Stimulated activated CD4-positive, alpha-beta T cell treated with anti-CD3 and anti-CD28 coated beads, TNF-alpha, amount 100 ng/mL, for 24 hours (primary cell): ENCODE results near the gene FGF2.
"Not testable (repeated sequence)": the region's sequence is repeated elsewhere in the genome, so short reads cannot be mapped to it uniquely, and the experiment has no call there.

Experiments
- DNase-seq, 3 experiments: peaks; one replicate each; pipeline ENCODE4 v3.0.0-alpha.2; 2020; ENCODE audit warnings: low read depth in 3 of 3

The FGF2 gene

GRCh38 chr4:122847931-122848330 lies 21.3 kb downstream of the FGF2 start:
- DNase-seq: no peak

DNA sequence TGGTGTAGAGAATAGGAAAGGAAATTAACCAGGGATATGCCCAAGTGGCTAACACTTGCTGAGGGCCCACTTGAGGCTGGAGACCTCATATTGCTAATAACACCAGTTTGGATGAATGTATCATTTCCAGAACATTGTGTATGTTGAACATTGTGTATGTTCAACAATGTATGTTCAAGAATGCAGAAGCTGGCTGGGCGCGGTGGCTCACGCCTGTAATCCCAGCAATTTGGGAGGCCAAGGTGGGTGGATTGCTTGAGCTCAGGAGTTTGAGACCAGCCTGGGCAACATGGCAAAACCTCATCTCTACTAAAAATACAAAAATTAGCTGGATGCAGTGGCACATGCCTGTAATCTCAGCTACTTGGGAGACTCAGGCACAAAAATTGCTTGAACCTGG lies 23.2 kb downstream of the FGF2 start:
- DNase-seq: not testable (repeated sequence)

DNA sequence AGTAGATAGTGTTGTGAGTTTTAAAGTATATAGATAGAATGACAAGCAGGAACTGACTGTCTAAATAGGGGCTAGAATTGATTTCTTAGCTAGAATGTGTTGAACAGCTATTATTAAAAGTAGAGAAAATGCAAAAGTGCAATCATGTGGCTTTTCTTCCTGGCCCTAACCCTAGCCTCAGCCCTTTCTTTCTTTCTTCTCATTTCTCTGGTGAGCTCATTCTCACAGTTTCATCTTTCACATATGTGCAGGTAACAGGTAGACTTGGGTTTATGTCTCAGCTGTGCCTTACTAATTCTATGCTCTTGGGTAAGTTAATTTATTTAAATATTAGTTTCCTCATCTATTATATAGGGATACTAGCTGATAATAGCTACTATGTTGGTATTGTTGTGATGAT lies 24.9 kb downstream of the FGF2 start:
- DNase-seq: no peak

DNA sequence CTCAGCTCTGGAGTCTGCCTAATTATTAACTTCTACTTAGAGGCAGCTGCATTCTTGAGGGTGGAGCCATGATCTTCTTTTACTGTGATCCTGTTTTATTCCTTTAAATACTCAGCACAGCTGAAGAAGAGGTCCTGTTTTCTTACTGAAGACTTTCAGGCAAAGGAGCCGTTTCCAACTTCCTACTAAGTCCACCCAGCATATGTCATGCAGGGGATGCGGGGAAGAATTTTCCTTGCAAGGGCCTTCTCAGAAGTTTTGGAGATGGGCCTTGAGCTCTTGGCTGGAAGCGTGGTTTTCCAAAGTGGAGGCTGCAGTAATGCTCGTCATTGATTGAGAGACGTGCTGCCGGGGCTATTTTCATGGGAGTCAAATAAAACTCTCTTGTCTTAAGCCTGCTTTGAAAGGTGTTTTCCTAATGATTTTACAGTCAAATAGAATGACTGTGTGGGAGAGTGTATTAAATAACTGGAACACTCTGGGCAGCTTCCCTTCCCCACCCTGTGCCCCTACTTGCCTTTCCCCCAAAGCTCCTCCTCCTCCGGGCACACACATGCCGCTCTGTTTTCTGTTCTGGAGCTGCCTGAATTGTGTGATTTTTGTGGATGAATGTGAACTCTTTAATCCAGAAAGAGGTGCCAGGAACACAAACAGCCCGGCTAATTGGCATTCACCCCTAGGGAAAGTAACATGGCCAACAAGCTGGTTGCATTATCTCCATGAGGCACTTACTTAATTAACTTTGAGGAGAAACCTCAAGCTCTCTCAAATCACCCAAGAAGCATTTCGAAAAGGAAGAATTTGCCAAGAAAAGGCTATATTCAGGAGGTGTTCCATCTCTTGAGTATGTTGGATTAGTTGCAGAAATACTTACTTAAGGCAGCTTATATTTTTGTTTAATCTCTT lies 28.1 kb downstream of the FGF2 start:
- DNase-seq: no peak

- DNase-seq: no peak
Observed at GRCh38 chr4:122855353-122855890, 28.8 kb downstream of the FGF2 start.

GRCh38 chr4:122857160-122857559 lies 30.5 kb downstream of the FGF2 start:
- no peak for DNase-seq

DNA sequence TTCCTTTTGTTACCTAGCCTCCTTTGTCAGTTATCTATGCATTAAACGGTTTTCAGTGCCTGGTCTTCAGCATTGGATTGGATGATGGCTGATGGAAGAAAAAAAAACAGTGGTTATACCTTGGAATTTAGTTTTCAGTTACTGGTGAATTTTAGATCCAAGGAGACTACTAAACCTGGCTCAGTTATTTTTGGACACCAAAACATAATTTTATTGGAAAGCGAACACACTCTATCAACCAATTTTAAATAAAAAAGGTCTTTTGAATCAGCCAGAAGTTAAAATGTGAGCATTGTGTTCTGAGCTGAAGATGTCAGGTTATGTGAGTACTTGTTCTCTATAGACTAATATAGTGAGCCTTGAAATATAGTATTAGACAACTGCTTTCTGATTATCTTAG lies 32.1 kb downstream of the FGF2 start:
- no peak for DNase-seq

GRCh38 chr4:122861172-122861943 lies 34.7 kb downstream of the FGF2 start:
- no peak for DNase-seq

GRCh38 chr4:122863639-122864038 lies 37.0 kb downstream of the FGF2 start:
- no peak for DNase-seq

- DNase-seq: no peak
Observed at GRCh38 chr4:122865425-122865824, 38.8 kb downstream of the FGF2 start.

DNA sequence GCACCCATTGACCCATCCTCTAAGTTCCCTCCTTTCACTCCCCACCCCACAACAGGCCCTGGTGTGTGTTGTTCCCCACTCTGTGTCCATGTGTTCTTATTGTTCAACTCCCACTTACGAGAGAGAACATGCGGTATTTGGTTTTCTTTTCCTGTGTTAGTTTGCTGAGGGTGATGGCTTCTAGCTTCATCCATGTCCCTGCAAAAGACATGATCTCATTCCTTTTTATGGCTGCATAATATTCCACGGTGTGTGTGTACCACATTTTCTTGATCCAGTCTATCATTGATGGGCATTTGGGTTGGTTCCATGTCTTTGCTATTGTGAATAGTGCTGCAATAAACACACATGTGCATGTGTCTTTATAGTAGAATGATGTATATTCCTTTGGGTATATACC lies 41.6 kb downstream of the FGF2 start:
- not testable (repeated sequence) for DNase-seq

- DNase-seq: no peak
Observed at GRCh38 chr4:122873146-122873545, 46.5 kb downstream of the FGF2 start.

GRCh38 chr4:122873821-122874593 lies 47.4 kb downstream of the FGF2 start:
- no peak for DNase-seq

- no peak for DNase-seq
Observed at GRCh38 chr4:122875949-122876348, 49.3 kb downstream of the FGF2 start.

- DNase-seq: no peak
Observed at GRCh38 chr4:122876456-122876855, 49.8 kb downstream of the FGF2 start.

- no peak for DNase-seq
Observed at GRCh38 chr4:122879001-122879400, 52.4 kb downstream of the FGF2 start.

- no peak for DNase-seq
Observed at GRCh38 chr4:122882857-122883735, 56.5 kb downstream of the FGF2 start.

DNA sequence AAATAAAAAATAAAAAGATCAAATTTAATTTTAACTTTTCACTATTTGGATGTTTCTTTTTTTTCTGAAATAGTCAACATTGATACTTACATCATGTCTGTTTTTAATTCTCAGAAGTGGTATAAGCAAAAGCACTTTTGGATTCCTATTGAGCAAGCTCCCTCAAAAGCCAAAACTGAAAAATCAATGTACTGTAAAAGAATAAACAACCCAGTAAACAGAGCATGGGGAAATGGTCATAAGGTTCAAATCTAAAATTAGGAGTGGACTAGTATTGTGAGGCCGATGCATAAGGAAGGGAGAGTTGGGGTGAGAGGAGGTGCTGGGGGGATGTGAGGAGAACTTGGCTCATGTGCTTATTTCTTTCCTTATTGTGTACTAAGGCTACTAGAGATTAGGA lies 57.9 kb downstream of the FGF2 start:
- no peak for DNase-seq

DNA sequence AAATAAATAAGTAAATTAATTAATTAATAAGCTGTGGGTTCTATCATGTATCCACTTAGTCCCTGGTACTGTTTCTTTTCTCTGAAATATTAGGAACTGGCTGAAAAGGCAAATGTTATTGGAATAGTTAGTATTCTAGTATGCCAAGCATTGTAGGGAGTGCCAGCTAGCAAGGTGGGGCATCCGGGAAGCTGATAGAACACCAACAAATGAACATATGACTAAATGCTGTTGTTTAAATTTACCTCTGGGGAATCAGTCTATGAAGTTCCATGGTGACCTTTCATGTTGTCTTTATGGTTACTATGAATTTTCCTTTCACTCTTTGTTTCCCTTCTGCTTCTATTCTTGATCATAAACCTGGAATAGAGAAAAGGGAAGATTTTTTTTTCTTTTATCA lies 63.1 kb downstream of the FGF2 start:
- no peak for DNase-seq

DNA sequence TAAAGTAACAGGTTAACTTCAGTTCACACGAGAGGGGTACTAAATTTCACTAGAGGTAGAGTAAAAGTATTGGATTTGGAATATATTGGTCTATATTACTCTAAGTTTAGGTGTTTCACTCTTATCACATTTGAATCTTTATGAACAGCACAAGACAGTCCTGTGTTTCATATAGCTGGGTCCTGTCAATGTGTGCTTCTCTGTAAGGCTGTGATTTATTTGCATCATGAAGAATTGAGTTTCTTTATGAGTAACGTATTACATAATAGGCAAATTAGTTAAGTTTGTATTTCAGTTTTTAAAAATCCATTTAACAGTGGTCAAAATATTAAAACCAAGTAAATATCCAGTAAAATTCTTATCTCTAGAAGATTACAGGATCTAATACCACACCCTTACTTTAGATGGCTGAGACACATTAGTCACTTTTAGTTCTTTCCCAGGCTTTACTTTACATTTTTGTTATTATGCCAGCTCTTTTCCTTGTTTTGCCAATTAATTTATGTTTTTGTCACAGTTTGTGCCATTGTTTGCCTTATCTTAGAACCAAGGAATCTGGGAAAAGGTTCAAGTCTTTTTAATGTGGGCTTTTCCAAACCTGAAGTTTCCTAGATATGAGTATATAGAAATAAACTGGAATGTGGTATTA lies 63.6 kb downstream of the FGF2 start:
- no peak for DNase-seq
